ENCODE results near the gene FNIP1. TPM values are rescaled to one million over a fixed set of nuclear protein-coding genes. Genes with fewer than 3 reads are reported as not detected.

Gene FNIP1
- total and polyA plus RNA-seq, 2 of the 13 experiments (the other 11 are each of a cell fraction or from before 2014, with no cell fraction given): 10.9 to 29.3 TPM

- no peak for TF ChIP-seq SNRNP70 (IDR thresholded peaks at IDR 0.05; ENCODE audit: low read depth, low read length)
- peak; percentile 59; the same call in 1 of the 2 replicates for TF ChIP-seq ZBED4 (CRISPR knock-in tag; IDR thresholded peaks at IDR 0.05; ENCODE audit: borderline replicate concordance)
- TF ChIP-seq SAP130 (CRISPR knock-in tag; IDR thresholded peaks at IDR 0.05; ENCODE audit: low read depth): peak; percentile 90
- no peak for TF ChIP-seq ZNF484 (CRISPR knock-in tag; IDR thresholded peaks at IDR 0.05; ENCODE audit: borderline replicate concordance, low read depth)
- peak; percentile 66 for TF ChIP-seq SP4 (CRISPR knock-in tag; IDR thresholded peaks at IDR 0.05)
- TF ChIP-seq FIP1L1 (IDR thresholded peaks at IDR 0.05; ENCODE audit: borderline replicate concordance, insufficient read depth, low read depth, low read length): peak; percentile 20; the same call in 1 of the 2 replicates
- no peak for TF ChIP-seq RARA (CRISPR knock-in tag; IDR thresholded peaks at IDR 0.05)
- no peak for TF ChIP-seq MBD4 (IDR thresholded peaks at IDR 0.05; ENCODE audit: borderline replicate concordance, low read length)
- TF ChIP-seq MAFF (IDR thresholded peaks at IDR 0.05; ENCODE audit: low read depth, low read length): 0 out of 2 replicates have a peak, but pooled peaks have one; percentile 18
- no peak for TF ChIP-seq TSC22D2 (CRISPR knock-in tag; IDR thresholded peaks at IDR 0.05; ENCODE audit: borderline replicate concordance)
- peak; percentile 82 for TF ChIP-seq RBFOX2 (IDR thresholded peaks at IDR 0.05; ENCODE audit: low read depth, low read length)
- TF ChIP-seq MYC (CRISPR knock-in tag; IDR thresholded peaks at IDR 0.05; ENCODE audit: borderline replicate concordance): peak; percentile 87
- no peak for TF ChIP-seq ZNF20 (CRISPR knock-in tag; IDR thresholded peaks at IDR 0.05)
- no peak; the same call in 1 of the 2 replicates for TF ChIP-seq ZNF318 (CRISPR knock-in tag; IDR thresholded peaks at IDR 0.05)
- no peak for TF ChIP-seq CENPX (CRISPR knock-in tag; IDR thresholded peaks at IDR 0.05)
- peak; percentile 65 for TF ChIP-seq HNRNPLL (IDR thresholded peaks at IDR 0.05; ENCODE audit: low read depth, low read length, poor library complexity, severe bottlenecking)
- TF ChIP-seq FOSL2 (CRISPR knock-in tag; IDR thresholded peaks at IDR 0.05): no peak; the same call in 1 of the 2 replicates
- no peak for TF ChIP-seq ARNT (IDR thresholded peaks at IDR 0.05)
Observed at GRCh38 chr5:131634996-131635683, 161.7 kb downstream of the FNIP1 start, which contains the start of gene RAPGEF6 (continued).

Measured in HepG2 (cell line).